ENCODE data around the gene CFAP68. TPM values are rescaled to one million over a fixed set of nuclear protein-coding genes. Genes with fewer than 3 reads are reported as not detected.
A peak's percentile ranks its signal among the peaks of the same experiment; 100 is the strongest.
"Not testable (repeated sequence)": the region's sequence is repeated elsewhere in the genome, so short reads cannot be mapped to it uniquely, and the experiment has no call there.

CFAP68 gene
- total RNA-seq, 1 donor from 2014 or later: 6.9 TPM

DNA sequence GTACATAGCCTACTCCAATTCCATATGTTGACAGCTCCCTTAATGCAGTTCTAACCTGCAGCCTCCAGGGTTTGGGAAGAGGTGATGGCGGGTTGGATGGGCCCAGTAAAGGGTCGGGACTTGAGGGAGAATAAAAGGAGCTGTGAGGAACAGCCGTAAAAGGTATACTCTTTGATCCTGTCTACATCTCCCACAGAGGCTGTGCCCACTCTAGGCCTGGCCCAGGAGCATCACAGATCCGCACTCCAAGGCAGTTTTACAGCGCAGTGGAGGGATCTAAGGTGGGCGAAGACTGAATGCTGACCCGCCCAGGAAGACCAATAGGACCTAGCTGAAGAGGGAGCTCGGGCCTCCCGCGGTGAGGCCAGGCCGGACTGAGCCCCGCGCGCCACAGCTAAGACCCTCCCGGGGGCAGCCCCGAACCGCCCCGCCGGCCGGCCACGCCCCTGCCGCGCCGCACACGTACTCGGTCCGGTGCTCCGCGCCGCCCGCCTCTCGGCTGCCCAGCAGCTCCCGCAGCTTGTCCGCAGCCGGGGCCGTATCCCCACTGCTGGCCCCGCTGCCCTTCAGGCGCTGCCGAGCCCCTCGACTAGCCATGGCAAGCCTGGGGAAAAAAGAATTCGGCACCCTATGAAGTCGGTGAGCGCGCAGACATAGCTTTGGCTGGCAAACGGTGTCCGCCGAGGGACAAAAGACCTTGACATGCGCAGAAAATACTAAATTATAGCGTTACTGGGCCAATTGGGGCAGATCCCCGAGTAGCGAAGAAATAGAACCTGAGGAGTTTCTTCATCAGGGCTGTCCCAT, 8.3 kb upstream of the CFAP68 start, which contains the start of gene ALG9:
Gene ALG9 (minus strand): TSS at position 696 of the 807 bp plus-strand sequence. CDS start 99 bp downstream, at position 597.
- DNase-seq: peak; percentile 70

DNA sequence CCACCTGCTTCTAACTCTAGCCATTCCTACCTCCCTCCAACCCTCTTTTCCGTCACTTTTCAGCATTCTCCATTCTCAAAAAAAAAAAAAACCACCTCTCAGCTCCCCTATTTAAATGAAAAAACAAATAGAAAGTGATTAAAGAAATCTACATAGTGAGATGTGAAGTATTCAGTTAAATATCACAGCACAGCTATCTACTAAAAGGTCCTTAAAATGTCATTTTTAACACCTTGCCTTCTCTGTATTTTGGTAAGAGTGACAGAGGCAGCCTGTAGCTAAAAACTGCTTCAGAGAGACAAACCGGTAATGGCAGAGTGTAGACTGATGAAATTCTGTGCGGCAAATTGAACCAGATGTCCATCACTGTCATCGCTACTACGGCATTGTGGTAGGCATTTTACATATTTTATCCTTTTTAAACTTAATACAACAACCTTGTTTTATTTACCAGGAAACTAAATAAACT, 7.6 kb upstream of the CFAP68 start:
- DNase-seq: no peak

DNA sequence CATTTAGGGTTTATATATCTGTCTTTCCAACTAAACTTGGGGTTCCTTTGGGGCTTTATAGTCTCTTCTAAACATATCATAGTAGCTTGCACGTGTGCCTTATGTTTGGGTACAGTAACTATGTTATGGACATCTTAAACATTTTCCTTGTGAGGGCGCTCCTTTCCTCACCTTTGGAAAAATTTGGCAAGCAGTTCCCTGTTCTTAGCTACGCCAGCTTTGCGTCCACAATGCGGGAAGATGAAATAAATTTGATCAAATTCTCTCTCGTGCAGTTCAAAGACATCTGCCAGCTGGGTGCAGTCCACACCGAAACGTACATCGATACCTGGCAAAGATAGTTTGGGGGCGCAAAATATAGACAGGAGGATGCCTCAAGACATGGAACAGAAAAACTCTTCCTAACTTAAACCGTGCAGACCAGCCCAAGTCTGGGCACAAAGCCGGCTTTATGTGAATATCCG, 924 bp upstream of the CFAP68 start:
- no peak for DNase-seq

DNA sequence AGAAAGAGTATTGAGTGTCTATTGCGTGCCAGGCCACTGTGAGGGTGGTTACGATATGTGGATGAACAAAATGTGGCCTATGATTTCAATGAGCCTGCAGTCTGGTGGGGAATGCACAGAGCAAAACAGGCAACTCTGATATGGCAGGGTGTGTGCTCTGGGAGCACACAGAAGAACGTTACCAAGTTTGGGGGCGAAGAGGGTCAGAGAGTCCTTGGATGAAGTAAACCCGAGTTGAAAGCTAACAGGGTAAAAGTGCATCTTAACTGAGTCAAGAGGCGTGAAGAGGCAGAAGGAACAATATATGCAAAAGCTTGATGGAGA, 258 bp downstream of the CFAP68 start:
- no peak for DNase-seq

DNA sequence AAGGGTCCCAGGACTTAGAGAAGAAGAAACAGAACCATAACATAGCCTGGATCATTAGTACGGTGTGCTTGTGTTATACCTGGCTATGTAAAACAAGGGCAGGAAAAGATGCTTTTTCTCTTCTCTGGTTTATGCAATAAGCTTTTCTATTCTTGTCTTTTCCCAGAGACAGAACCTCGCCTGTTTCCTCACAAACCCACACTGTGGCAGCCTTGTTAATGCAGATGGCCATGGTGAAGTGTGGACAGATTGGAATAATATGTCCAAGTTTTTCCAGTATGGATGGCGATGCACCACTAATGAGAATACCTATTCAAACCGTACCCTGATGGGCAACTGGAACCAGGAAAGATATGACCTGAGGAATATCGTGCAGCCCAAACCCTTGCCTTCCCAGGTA, 2.9 kb downstream of the CFAP68 start:
- no peak for DNase-seq

DNA sequence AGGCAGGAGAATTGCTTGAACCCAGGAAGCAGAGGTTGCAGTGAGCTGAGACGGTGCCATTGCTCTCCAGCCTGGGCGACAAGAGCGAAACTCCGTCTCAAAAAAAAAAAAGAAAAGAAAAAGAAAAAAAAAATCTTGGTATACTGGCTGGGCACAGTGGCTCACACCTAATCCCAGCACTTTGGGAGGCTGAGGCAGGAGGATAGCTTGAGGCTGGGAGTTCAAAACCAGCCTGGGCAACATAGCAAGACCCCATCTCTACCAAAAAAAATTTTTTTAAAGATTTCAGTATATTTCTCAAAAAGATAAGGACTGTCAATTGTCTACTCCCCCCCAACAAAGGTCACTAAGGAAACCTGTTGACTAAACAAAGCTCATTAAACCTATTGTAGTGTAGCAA, 5.7 kb downstream of the CFAP68 start:
- not testable (repeated sequence) for DNase-seq

DNA sequence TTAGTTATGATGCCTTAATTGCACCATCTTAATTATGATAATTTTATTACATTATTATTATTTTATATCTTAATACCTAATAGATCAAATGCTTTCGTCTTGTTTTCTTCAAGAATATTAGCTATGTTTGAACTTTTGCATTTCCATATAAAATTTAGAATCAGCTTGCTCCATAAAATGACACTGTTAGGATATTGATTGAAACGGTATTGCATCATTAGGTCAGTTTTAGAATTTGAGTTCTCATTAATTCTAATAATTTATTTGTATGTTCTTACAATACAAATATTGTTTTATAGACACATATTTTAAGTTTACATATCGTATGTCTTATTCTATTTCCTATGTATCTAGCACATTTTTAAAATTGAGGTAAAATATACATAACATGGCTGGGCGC, 6.7 kb downstream of the CFAP68 start:
- no peak for DNase-seq

DNA sequence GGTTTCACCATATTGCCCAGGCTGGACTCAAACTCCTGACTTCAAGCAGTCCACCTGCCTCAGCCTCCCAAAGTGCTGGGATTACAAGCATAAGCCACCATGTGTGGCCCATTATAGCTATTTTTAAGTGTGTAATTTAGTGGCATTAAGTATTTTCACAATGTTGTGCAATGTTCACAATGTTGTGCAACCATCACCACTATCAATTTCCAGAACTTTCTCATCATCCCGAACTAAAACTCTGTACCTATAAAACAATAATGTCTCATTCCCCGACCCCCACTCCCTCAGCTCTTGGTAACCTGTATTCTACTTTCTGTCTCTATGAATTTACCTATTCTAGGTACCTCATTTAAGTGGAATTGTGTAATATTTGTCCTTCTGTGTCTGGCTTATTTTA, 7.5 kb downstream of the CFAP68 start:
- DNase-seq: no peak

DNA sequence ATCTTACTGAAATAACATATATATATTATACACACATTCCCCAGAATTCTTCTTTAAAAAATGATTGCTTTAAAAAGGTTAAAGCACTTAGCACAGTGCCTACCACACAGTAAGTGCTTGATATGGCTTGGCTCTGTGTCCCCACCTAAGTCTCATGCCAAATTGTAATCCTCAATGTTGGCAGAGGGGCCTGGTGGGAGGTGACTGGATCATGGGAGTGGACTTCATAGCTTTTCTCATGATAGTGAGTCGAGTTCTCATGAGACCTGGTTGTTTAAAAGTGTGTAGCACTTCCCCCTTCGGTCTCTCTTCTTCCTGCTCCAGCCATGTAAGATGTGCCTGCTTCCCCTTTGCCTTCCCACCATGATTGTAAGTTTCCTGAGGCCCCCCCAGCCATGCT, 26.1 kb downstream of the CFAP68 start:
- no peak for DNase-seq

DNA sequence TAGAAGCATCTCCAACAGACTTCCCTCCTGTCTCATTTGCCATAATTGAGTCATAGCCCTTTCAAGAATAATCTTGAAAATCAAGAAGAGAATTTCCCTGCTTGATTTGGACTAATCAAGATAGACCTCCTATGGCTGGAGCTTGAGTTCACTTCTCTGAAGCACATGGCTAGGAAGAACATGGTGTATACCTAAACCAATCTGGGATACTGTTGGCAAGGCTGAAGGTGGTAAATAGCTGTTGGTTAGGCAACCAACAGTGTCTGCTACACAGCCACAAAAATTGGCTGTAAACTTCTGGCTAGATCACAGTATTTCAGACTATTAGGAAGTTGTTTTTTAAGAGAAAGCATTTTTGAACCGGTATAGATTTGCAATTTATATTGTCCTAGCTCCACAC, 27.3 kb downstream of the CFAP68 start:
- no peak for DNase-seq

DNA sequence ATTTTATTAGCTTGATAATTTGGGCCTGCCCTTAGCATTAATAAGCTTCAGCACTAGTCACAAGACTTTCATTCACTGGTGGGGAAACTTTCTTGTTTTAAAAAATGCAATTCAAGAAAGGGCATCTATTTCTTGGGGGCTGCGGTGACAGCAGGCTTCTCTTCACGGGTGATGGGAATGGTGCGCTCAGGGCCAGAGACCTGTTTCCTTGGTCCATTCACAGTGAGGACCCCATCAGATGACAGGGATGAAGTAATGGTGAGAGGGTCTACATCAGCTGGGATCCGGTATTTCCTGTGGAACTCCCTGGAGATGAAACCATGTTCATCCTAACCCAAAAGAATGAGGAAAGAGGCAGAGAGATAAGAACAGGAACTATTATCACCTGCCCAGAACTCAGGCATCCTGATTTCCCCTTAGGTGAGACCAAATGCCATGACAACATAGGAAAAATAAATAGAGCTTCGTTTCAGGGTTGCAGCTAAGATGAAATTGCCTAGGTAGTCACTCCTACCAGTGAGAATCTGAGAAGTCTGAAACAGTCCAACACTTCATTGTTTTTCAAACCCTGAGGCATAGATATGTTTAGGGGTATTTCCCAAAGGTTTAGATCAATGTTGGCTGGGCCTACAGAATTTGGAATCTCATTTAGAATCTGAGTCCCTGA, 29.4 kb downstream of the CFAP68 start:
- no peak for DNase-seq

DNA sequence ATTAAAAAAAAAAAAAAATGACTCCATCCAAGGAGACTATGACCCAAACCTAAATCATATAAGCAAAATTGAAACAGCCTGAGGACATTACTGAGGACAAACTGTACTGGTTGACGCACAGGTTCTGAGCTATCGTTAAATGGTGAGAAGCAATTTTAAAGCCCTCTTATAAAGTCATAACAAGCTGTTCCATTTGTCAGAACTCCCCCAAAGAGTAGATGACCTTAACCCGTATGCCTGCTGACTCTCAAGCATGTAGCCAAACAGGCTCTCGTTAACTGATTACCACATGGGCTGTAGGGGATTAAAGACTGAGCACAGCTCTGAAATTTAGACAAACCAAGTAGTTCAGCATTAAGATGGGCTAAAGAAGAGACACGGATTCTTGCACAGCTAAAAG, 30.0 kb downstream of the CFAP68 start:
- DNase-seq: no peak

DNA sequence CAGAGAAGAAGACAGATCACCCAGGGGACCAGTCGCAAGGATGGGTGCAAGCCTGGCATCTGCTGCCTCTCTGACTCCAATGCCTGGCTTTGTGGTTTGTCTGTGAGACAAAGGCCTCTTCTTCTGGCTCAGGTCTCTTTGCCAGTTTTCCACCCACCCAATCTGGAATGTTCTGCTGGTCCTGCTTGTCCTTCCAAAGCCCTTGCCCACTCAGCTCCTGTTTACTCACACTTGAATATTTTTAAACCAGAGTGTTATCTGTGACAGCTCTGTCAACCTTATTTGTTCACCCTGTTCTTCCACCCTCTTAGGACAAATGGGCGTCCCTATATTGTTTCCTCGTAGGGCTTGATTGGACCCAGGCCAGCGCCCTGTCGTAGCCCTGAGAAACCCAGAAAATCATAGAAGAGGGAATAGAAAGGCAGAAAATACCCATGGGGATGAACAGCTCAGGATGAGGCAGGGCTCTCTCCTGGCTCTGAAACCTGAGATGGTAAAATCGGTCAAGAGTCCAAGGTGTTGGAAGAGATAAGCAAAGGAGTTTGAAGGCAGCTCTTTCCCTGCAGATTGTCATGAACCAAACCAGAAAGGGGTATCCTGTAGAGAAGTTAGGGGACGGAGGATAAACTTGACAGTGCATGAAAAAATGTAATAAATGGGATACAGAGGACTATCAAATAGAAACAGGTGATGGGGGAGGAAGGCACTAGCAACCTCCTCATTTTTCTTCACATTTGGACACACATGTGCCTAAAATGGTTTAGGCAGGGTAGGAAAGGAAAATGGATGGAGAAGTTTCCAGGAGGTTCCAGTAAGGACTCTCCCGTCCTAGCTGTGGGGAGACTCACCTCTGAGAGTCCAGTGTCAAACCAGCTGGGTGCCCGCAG, 31.6 kb downstream of the CFAP68 start:
- DNase-seq: peak; percentile 81

DNA sequence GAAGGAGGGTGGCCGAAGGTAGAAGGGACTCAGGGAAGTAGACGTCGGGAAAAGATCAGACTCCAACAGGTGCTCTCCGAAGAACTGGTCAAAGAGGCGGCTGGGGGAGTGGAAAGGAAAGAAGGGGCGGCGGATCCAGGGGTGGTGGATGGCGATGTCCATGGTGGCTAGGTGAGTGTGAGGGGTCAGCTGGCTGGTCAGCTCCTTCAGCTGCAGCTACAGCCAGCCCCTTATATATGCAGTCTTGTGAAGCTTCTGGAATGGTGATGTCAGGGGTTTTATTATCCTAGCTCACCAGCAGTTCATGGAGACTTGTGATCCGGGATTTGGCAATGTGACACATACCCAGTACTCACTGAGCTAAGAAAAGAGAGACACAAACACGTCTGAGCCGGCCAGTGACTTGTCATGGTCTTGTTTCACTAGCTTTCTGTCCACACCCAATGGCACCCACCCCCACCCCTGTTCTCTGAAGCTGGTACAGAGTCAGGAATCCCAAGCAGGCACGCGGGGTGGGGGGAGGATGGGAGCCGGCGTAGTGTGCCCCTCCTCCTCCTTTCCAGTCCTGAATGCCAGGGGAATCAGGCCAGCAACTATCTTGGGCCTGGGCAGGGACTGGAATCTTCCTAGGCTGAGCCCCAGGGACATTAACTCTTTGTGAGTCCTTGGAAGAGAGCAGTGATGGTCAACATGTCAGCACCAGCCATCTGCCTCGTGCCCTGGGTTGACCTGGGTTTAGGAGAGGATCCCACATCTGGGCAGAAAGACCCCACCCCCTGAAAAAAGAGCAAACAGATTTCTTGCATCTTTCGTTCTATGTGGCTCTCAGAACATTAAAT, 32.4 kb downstream of the CFAP68 start, which contains the start of gene CRYAB:
Gene CRYAB (minus strand): TSS at position 208 of the 839 bp plus-strand sequence. CDS start 46 bp downstream, at position 162.
- DNase-seq: peak; percentile 95

DNA sequence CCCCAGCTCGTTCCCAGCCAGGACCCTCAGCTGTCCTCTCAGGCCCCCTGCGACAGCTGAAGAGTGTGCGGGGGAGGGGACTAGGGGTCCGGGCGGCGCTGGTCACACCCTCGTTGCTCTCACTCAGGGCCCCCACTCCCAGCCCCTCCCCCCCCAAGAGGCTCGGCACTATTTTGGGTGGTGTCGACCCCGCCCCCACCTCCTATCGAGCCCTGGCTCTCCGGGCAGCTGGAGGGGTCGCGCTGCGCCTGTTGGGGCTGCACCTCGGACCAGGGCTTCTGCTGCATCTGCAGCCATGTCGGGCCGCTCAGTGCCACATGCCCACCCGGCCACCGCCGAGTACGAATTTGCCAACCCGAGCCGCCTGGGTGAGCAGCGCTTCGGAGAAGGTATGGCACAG, 33.2 kb downstream of the CFAP68 start, which contains the start of gene HSPB2:
Gene HSPB2 (plus strand): TSS at position 200 of the 400 bp plus-strand sequence. CDS start 96 bp downstream, at position 296.
- DNase-seq: no peak

DNA sequence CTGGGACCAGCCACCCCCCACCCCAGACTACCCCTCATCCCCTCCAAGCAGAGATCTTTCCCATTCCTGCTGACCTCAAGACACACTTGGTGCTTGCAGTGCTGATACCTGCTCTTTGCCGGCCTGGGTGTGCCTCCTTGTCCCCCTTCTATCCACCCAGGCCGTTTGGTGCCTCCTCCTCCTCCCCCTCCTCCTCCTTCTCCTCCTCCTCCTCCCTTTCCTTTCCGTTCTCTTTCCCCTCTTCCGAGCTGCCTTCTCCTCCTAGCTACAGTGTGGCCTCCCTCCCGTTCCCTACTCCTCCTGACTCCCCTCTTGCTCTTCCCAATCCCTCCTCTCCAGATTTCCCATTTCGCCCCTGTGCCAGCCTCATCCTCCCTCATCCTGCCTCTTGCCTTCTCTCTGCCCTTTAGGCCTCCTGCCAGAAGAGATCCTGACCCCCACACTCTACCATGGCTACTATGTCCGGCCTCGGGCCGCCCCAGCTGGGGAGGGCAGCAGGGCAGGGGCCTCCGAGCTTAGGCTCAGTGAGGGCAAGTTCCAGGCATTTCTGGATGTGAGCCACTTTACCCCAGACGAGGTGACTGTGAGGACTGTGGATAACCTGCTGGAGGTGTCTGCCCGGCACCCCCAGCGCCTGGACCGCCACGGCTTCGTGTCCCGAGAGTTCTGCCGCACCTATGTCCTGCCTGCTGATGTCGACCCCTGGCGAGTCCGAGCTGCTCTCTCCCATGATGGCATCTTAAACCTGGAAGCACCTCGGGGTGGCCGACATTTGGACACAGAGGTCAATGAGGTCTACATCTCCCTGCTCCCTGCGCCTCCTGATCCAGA, 33.9 kb downstream of the CFAP68 start:
- no peak for DNase-seq

DNA sequence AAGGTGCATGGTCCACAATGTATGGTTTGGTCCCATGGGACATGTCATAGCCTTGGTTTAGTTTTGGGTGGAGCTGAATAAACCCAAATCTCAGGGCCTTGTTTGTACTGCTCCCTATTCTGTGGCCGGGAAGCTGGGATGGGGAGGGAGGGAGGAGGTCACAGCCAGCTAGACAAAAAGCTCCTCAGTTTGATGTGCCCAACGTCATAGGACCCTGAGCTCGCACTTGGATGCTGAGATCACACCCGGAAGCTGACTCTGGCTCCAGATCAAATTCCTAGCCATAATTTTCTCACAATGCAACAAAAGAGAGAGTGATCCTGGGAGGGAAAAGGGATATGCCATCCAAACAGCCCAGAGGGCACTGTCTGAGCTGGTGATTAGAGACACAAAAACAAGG, 34.7 kb downstream of the CFAP68 start:
- peak; percentile 77 for DNase-seq

DNA sequence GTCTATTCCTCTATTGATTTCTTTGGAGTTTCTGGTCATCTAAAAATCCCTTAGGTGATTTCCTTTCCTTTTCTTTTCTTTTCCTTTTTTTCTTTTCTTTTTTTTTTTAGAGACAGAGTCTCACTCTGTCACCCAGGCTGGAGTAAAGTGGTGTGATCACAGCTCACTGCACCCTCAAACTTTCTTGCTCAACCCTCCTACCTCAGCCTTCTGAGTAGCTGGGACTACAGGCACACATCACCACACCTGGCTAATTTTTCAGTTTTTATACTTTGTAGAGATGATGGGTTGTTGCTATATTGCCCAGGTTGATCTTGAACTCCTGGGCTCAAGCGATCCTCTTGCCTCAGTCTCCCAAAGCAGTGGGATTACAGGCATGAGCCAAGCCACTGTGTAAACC, 37.4 kb downstream of the CFAP68 start:
- no peak for DNase-seq

DNA sequence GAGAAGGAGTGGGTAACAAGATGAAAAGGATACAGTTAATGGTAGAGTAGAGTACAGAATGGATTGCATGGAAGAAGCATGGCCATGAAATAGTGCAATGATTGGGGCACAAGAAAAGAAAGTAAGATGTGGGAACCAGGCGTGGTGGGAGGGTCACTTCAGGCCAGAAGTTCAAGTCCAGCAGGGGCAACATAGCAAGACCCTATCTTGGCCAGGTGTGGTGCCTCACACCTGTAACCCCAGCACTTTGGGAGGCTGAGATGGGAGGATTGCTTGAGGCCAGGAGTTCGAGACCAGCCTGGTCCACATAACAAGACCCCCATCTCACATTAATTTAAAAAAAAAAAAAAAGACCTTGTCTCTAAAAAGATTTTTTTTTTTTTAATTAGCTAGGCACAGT, 38.0 kb downstream of the CFAP68 start:
- no peak for DNase-seq

DNA sequence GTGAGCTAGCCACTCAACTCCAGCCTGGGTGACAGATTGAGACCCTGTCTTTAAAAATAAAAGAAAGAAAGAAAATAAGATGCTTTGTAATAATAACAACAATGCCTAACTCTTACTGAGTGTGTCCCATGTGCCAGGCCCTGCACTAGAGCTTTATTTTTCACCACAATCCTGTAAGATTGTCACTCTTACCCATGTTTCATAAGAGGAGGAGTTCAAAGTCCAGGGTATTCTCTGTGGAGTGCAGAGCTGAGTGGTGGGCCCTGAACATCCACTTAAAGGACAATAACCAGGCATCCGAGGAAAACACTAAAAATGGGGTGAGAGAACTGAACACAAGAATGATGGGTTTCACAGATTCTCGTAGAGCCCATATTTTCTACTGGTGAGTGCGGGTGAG, 38.4 kb downstream of the CFAP68 start:
- no peak for DNase-seq
